ENCODE data around the gene IPO13.

GRCh38 chr1:43985984-43986595, 39.3 kb downstream of the IPO13 start:
- no peak for TF ChIP-seq CTCF (IDR thresholded peaks at IDR 0.05)
- TF ChIP-seq POLR2A (IDR thresholded peaks at IDR 0.05) = no peak

All from vagina (tissue), 2 donors.